ENCODE results near the gene CACHD1.
"Not testable (repeated sequence)": the region's sequence is repeated elsewhere in the genome, so short reads cannot be mapped to it uniquely, and the experiment has no call there.

CACHD1 gene

DNA sequence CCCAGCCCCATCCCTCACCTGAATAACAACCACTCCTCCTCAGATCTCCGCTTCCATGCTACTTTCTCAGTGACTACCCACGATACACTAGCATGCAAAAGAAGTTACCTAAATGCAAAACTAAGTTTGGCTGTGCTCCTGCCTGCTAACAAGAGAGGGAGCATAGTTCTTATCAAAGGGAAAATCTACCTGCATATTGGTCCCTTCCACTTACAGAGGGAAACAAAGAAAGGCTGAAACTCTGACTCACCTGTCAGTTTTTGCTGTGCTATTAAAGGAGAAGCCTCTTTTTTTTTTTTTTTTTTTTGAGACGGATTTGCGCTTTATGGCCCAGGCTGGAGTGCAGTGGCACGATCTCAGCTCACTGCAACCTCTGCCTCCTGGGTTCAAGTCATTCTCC lies 231.1 kb downstream of the CACHD1 start:
- no peak overlapping the region for H3K4me3 ChIP-seq (ENCODE audit: low read length)
- no peak for DNase-seq (ENCODE audit: low read depth)
- TF ChIP-seq, protein P1, sequence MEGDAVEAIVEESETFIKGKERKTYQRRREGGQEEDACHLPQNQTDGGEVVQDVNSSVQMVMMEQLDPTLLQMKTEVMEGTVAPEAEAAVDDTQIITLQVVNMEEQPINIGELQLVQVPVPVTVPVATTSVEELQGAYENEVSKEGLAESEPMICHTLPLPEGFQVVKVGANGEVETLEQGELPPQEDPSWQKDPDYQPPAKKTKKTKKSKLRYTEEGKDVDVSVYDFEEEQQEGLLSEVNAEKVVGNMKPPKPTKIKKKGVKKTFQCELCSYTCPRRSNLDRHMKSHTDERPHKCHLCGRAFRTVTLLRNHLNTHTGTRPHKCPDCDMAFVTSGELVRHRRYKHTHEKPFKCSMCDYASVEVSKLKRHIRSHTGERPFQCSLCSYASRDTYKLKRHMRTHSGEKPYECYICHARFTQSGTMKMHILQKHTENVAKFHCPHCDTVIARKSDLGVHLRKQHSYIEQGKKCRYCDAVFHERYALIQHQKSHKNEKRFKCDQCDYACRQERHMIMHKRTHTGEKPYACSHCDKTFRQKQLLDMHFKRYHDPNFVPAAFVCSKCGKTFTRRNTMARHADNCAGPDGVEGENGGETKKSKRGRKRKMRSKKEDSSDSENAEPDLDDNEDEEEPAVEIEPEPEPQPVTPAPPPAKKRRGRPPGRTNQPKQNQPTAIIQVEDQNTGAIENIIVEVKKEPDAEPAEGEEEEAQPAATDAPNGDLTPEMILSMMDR (conservative IDR thresholded peaks at IDR 0.05; ENCODE audit: low read depth, low read length) = no peak

DNA sequence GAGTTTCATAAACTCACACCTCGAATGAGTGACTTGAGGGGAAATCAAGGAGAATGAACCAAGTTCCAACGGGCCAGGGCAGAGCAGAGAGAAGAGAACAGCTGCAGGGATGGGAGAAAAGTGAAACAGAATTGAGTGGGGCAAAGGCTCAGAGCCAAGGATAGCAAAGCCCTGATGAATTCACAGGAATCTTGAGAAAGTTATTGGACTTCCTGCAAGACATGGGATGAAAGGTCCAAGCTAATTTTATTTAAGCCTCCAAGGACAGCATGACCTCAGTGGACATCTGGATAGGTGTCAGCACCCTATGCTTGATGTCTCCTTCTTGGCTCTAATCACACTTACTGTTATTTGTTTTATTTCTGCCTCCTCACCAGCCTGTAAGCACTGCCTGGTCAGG lies 232.0 kb downstream of the CACHD1 start:
- no peak for DNase-seq (ENCODE audit: low read depth)
- TF ChIP-seq, protein P1 (conservative IDR thresholded peaks at IDR 0.05; ENCODE audit: low read depth, low read length) = no peak
- no peak overlapping the region for H3K4me3 ChIP-seq (ENCODE audit: low read length)

DNA sequence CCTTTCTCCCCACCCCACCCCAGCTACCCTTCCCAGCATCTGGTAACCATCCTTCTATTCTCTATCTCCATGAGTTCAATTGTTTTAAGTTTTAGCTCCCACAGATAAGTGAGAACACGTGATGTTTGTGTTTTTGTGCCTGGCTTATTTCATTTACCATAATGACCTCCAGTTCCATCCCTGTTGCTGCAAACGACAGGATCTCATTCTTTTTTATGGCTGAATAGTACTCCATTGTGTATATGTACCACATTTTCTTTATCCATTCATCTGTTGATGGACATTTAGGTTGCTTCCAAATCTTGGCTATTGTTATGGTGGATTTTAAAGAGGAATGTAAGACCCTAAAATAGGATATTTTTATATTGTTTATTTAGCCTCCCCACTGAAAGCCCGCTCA lies 232.7 kb downstream of the CACHD1 start:
- H3K4me3 ChIP-seq (ENCODE audit: low read length); DNase-seq (ENCODE audit: low read depth): not testable (repeated sequence)

DNA sequence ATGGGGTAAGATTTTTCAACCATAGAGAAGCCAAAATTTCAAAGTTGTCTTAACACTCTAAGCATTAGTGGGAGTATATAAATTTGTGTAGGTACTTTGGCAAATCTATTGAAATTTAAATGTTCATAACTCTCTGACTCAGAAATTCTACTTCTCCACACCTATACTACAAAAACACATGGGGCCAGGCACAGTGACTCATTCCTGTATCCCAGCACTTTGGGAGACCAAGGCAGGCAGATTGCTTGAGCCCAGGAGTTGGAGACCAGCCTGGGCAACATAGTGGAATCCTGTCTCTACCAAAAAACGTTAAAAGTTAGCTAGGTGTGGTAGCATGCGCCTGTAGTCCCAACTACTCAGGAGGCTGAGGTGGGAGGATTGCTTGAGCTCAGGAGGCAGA lies 233.7 kb downstream of the CACHD1 start:
- H3K4me3 ChIP-seq (ENCODE audit: low read length) = no peak overlapping the region
- DNase-seq (ENCODE audit: low read depth) = no peak
- TF ChIP-seq, protein P1 (conservative IDR thresholded peaks at IDR 0.05; ENCODE audit: low read depth, low read length) = no peak

DNA sequence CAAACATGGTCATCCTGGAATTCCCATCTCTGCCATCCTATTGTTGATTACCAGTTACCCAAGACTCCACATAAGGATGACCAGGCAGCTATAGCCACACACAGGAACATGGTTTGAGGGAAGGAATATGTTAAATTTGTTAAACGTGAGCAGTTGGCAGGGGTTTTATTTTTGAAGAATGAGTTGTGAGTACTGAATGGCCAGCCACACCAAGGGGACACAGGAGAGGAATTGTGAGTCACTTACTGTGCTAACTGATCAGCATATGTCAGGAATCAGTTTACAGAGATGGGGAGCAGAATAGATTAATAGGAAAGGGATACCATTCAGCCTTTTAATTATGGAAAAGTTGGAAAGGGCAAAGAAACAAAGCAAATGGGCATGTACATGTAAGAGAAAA lies 235.7 kb downstream of the CACHD1 start:
- DNase-seq (ENCODE audit: low read depth) = no peak
- H3K4me3 ChIP-seq (ENCODE audit: low read length) = no peak overlapping the region
- TF ChIP-seq, protein P1 (conservative IDR thresholded peaks at IDR 0.05; ENCODE audit: low read depth, low read length) = no peak

DNA sequence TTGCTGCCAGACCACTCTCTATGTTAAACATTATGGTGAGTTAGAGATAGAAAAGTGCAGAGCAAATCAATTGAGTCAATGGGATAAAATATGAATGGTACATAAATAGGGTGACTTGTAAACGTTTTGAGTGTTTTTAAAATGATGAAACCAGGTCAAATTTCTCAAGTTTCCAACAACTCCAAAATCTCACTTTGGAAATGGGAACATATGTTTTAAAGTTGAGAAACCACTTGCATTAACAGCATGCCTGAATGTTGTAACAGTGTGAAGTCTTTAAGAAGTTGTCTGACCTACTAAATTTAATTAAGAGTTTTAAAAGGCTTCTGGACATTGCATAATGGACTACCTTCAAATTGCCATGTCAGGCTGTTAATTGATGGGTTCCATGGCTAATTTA lies 241.3 kb downstream of the CACHD1 start:
- no peak for DNase-seq (ENCODE audit: low read depth)
- TF ChIP-seq, protein P1 (conservative IDR thresholded peaks at IDR 0.05; ENCODE audit: low read depth, low read length) = no peak

DNA sequence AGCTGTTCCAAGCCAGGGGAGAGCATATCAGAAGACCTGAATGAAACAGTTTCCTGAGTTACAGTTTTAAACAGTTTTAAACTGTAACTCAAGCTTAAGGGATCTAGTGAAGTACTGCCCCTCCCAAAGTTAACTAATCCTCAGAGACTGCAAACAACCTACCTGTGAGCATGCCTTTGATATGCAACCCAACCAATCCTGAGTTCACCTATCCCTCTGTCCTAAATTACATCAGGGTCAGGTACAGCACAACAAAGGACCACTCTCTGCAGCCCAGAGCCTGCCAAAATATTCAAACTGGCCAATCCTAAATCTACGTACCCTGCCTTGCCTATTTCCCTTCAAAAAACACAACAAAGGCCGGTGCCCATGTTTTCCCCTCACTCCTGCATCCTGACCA lies 242.1 kb downstream of the CACHD1 start:
- DNase-seq (ENCODE audit: low read depth) = no peak
- TF ChIP-seq, protein P1 (conservative IDR thresholded peaks at IDR 0.05; ENCODE audit: low read depth, low read length) = no peak
- no peak overlapping the region for H3K4me3 ChIP-seq (ENCODE audit: low read length)

More for the DNA sequence above, 241.3 kb downstream of the CACHD1 start:
- H3K4me3 ChIP-seq (ENCODE audit: low read length) = no peak overlapping the region

DNA sequence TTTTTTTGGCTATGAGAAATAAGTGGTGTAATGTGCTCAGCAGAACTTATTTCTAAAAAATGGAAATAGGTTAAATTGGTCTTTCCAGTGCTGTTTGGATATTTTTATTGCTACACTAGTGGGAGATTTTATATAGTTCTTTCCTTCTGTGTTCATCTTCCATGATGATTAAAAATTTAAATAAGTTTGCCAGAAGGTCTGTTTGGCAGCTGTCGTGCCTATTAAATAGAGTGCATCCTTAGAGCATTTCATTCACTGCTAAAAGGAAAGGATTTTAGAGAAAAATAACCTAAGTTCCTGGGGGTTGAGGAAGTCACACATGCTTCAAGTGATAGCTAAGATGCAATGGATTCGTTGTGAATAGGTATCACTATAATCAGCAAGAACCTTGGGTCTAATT lies 245.3 kb downstream of the CACHD1 start:
- H3K4me3 ChIP-seq (ENCODE audit: low read length) = no peak overlapping the region
- TF ChIP-seq, protein P1 (conservative IDR thresholded peaks at IDR 0.05; ENCODE audit: low read depth, low read length) = no peak
- DNase-seq (ENCODE audit: low read depth) = no peak

Data from retinal pigment epithelial cell (primary cell).